Spinal cord (tissue), 10 donors: ENCODE measurements around the gene LRRC52. TPM values are rescaled to one million over a fixed set of nuclear protein-coding genes. Genes with fewer than 3 reads are reported as not detected.

Experiments
- DNase-seq, 6 donors: peaks; one replicate each; pipeline versions ENCODE4 v3.0.0 to v3.0.0-alpha.2; 2013 to 2015; ENCODE audit warnings: low spot score in 6 of 6, low read depth in 4 of 6
- H3K27ac ChIP-seq: one replicate; pipeline ENCODE4 v1.5.1; 2013; ENCODE audit warnings: low read depth, low read length, control low read depth
- H3K27me3 ChIP-seq: one replicate; pipeline ENCODE4 v1.6.1; 2013; ENCODE audit warnings: low read length; ENCODE audit not compliant: control insufficient read depth, insufficient read depth
- H3K36me3 ChIP-seq: one replicate; pipeline ENCODE4 v1.6.1; 2013; ENCODE audit warnings: low read length; ENCODE audit not compliant: control insufficient read depth, insufficient read depth
- H3K4me1 ChIP-seq: one replicate; pipeline ENCODE4 v1.6.1; 2013; ENCODE audit warnings: low read length; ENCODE audit not compliant: control insufficient read depth, insufficient read depth
- H3K4me3 ChIP-seq: one replicate; pipeline ENCODE4 v1.5.1; 2013; ENCODE audit warnings: low read depth, low read length, control low read depth
- H3K9me3 ChIP-seq: one replicate; pipeline ENCODE4 v1.6.1; 2013; ENCODE audit warnings: low read length; ENCODE audit not compliant: control insufficient read depth, insufficient read depth
- WGBS: methylation state at CpG from one replicate; pipeline ENCODE4 v1.1.5; 2013; ENCODE audit warnings: missing lambda C conversion rate; ENCODE audit not compliant: insufficient coverage; 5-methylcytosine and 5-hydroxymethylcytosine counted together
- polyA plus RNA-seq, 2 donors: library from polyadenylated mRNA; unstranded; fragments of 120-200 nt; gene quantifications; one replicate each; pipeline ENCODE4 v1.2.1, GENCODE V29; 2013; ENCODE audit not compliant: insufficient read length in 2 of 2
- total RNA-seq, 2 donors: library from RNA; depleted of rRNA in 1 of 2; stranded (reverse); fragments of 120-200 nt in 1 of 2; fragments of >200 nt in 1 of 2; gene quantifications; one replicate each; pipeline versions ENCODE4 v1.2.3 to v1.2.4, GENCODE V29; 2013 to 2014
- donor health status: healthy.

Gene LRRC52
- total and polyA plus RNA-seq, 4 donors: 0.10 to 0.23 (median 0.22) TPM; not detected in 1

GRCh38 chr1:165508291-165508690 is 35.5 kb upstream of the LRRC52 start:
- peaks cover 6% of the 10 kb centered on the region for H3K4me1 ChIP-seq
- H3K27ac ChIP-seq: no peak overlapping the region
- H3K27me3 ChIP-seq: no peaks in the 10 kb centered on the region
- peaks cover 3% of the 10 kb centered on the region for H3K9me3 ChIP-seq
- H3K36me3 ChIP-seq: no peaks in the 10 kb centered on the region
- 100% methylated on average over 1 of the region's 3 CpGs for WGBS
- no peak overlapping the region for H3K4me3 ChIP-seq
- DNase-seq: no peak

GRCh38 chr1:165512816-165513215 is 31.0 kb upstream of the LRRC52 start:
- no peaks in the 10 kb centered on the region for H3K9me3 ChIP-seq
- DNase-seq: peak in 2 of 6 donors; percentile 33 to 66
- peaks cover 6% of the 10 kb centered on the region for H3K4me1 ChIP-seq
- 18% methylated on average over 3 of the region's 6 CpGs for WGBS
- H3K27me3 ChIP-seq: no peaks in the 10 kb centered on the region
- H3K27ac ChIP-seq: no peak overlapping the region
- no peaks in the 10 kb centered on the region for H3K36me3 ChIP-seq
- H3K4me3 ChIP-seq: no peak overlapping the region

GRCh38 chr1:165516469-165516868 is 27.3 kb upstream of the LRRC52 start:
- Histone ChIP-seq H3K4me3 (no peak overlapping the region), H3K27ac (no peak overlapping the region), H3K36me3 (no peaks in the 10 kb centered on the region), H3K4me1 (peaks cover 6% of the 10 kb centered on the region), H3K9me3 (no peaks in the 10 kb centered on the region), H3K27me3 (no peaks in the 10 kb centered on the region)
- WGBS: no CpG with 5 or more reads among the region's 2 CpGs
- DNase-seq: no peak

GRCh38 chr1:165520646-165521045 is 23.2 kb upstream of the LRRC52 start:
- Histone ChIP-seq H3K4me3 (no peak overlapping the region), H3K27ac (no peak overlapping the region), H3K9me3 (peaks cover 6% of the 10 kb centered on the region), H3K4me1 (no peaks in the 10 kb centered on the region), H3K27me3 (no peaks in the 10 kb centered on the region), H3K36me3 (no peaks in the 10 kb centered on the region)
- DNase-seq: no peak
- WGBS: no CpG with 5 or more reads among the region's 4 CpGs

DNA sequence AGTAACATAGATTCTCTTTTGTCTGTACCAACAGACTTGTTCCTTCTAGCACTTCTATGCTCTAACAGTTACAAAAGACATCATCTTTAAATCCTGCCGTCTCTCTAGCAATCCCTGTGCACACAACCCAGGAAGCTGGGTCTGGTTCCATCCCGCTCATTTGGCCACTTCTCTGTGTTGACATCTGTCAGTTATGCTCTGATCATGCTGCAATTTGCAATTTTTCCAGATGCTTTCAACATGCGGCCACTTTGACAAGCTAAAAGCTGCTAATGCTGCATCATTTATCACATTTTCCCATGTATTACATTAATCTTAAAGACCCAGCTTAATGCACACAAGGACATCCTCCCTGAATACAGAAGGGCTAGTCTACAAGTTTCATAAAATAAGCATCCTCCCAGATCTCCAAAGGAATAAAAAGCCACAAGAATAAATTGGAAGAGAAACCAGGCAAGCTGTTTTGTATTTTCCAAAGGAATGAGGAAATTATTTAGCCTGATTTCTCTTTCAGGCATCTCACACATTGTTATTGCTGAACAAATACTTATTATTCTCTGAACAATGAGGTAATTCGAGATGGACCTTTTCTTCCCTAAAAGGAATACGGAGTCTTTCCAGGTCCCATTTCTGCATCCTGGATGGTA is 19.0 kb upstream of the LRRC52 start:
- WGBS: 74% methylated on average over 4 of the region's 5 CpGs
- Histone ChIP-seq H3K4me1 (no peaks in the 10 kb centered on the region), H3K4me3 (no peak overlapping the region), H3K27me3 (no peaks in the 10 kb centered on the region), H3K36me3 (no peaks in the 10 kb centered on the region), H3K9me3 (peaks cover 6% of the 10 kb centered on the region), H3K27ac (no peak overlapping the region)
- peak in 1 of 6 donors; percentile 37 for DNase-seq

GRCh38 chr1:165525708-165526107 is 18.1 kb upstream of the LRRC52 start:
- Histone ChIP-seq H3K4me1 (no peaks in the 10 kb centered on the region), H3K27ac (no peak overlapping the region), H3K27me3 (no peaks in the 10 kb centered on the region), H3K36me3 (no peaks in the 10 kb centered on the region), H3K9me3 (peaks cover 6% of the 10 kb centered on the region), H3K4me3 (no peak overlapping the region)
- no peak for DNase-seq
- 75% methylated on average over 2 of the region's 3 CpGs for WGBS

DNA sequence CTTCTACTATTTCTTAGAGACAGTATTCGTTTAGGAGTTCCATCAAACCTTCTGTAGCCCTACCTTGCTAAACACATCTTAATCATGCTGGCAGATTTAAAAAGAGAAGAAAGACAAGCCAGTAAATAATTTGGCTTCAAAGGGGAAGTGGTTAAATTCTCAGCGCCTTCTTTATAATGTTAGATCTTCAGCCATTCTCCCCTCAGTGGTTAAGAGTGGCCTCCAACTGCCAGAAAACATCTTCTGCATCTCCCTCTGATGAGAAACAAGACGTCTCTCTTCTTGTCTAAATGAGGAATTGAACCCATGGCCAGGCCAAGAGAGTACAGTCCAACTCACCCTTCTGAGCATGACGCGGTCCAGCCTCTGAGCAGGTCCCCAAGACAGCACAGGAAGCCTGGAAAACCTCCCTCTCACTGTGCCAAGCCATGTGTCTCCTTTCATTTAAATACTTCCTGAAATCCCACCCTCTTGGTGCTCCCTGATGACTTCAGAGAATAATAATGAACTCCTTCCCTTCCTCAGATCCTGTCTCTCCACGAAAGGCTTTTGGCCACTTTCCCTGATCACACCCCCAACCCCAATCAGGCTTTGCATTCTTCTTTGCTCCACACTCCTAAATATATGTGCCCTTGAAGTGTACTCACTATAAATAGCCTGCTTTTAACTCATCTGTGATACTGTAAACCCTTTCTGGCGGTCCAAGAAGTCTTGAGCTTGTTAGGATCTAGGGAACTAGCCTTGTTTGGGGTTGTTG is 16.4 kb upstream of the LRRC52 start:
- Histone ChIP-seq H3K4me1 (no peaks in the 10 kb centered on the region), H3K9me3 (no peaks in the 10 kb centered on the region), H3K4me3 (no peak overlapping the region), H3K27me3 (no peaks in the 10 kb centered on the region), H3K27ac (no peak overlapping the region), H3K36me3 (no peaks in the 10 kb centered on the region)
- DNase-seq: no peak
- 70% methylated on average over 4 of the region's 7 CpGs for WGBS

GRCh38 chr1:165531021-165531420 is 12.8 kb upstream of the LRRC52 start:
- Histone ChIP-seq H3K9me3 (no peaks in the 10 kb centered on the region), H3K4me3 (no peak overlapping the region), H3K27ac (no peak overlapping the region), H3K36me3 (no peaks in the 10 kb centered on the region), H3K27me3 (no peaks in the 10 kb centered on the region), H3K4me1 (no peaks in the 10 kb centered on the region)
- WGBS: 50% methylated on average over 1 of the region's 2 CpGs
- peak in 1 of 6 donors; percentile 25 for DNase-seq

GRCh38 chr1:165532053-165532452 is 11.7 kb upstream of the LRRC52 start:
- no peaks in the 10 kb centered on the region for H3K36me3 ChIP-seq
- 75% methylated on average over 7 of the region's 7 CpGs for whole genome bisulfite sequencing
- H3K27me3 ChIP-seq: no peaks in the 10 kb centered on the region
- H3K4me1 ChIP-seq: no peaks in the 10 kb centered on the region
- no peak overlapping the region for H3K27ac ChIP-seq
- H3K4me3 ChIP-seq: no peak overlapping the region
- no peaks in the 10 kb centered on the region for H3K9me3 ChIP-seq
- no peak for DNase-seq

DNA sequence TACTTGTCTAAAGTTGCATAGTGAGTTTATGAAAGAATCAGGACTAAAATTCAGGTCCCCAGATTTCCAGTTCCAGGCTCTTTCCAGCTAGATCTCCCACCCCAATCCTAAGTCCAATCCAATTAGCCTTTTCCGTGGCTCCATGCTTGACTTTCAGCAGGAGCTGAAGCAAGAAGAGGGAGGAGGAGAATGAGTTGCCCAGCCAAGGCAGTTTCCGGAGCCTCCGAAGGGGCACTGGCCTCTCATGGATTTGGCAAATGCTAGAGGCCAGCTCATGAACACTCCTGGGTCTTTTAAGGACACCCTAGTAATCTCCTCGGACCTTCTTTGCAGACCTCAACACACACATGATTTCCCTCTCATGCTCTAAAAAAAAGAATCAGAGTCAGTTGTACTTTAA is 10.5 kb upstream of the LRRC52 start:
- 90% methylated on average over 4 of the region's 4 CpGs for WGBS
- no peak for DNase-seq

More for the DNA sequence above, 10.5 kb upstream of the LRRC52 start:
- Histone ChIP-seq H3K4me1 (no peaks in the 10 kb centered on the region), H3K4me3 (no peak overlapping the region), H3K36me3 (no peaks in the 10 kb centered on the region), H3K27me3 (no peaks in the 10 kb centered on the region), H3K27ac (no peak overlapping the region), H3K9me3 (no peaks in the 10 kb centered on the region)
